Activated CD8-positive, alpha-beta memory T cell treated with anti-CD3 and anti-CD28 coated beads for 36 hours (primary cell): ENCODE data around the gene ANGPTL3. TPM values are rescaled to one million over a fixed set of nuclear protein-coding genes. Genes with fewer than 3 reads are reported as not detected.
"Not testable (repeated sequence)": the region's sequence is repeated elsewhere in the genome, so short reads cannot be mapped to it uniquely, and the experiment has no call there.

ENCODE experiments used
- CTCF ChIA-PET: fragments of 350-600 bp; sonication (Branson Sonifier 250); formaldehyde crosslinking; loops from one replicate; lab custom pipeline; 2021; ENCODE audit warnings: antibody characterized with exemption; lab: Charles Lee
- POLR2A ChIA-PET: fragments of 350-600 bp; sonication (Branson Sonifier 250); formaldehyde crosslinking; loops from one replicate; lab custom pipeline; 2021; ENCODE audit warnings: antibody characterized with exemption; lab: Charles Lee
- total RNA-seq, 2 experiments: library from RNA; stranded (reverse); gene quantifications; one replicate each; pipeline ENCODE4 v1.2.3, GENCODE V29; 2021

ANGPTL3 gene, protein sequence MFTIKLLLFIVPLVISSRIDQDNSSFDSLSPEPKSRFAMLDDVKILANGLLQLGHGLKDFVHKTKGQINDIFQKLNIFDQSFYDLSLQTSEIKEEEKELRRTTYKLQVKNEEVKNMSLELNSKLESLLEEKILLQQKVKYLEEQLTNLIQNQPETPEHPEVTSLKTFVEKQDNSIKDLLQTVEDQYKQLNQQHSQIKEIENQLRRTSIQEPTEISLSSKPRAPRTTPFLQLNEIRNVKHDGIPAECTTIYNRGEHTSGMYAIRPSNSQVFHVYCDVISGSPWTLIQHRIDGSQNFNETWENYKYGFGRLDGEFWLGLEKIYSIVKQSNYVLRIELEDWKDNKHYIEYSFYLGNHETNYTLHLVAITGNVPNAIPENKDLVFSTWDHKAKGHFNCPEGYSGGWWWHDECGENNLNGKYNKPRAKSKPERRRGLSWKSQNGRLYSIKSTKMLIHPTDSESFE
- not detected for total RNA-seq

DNA sequence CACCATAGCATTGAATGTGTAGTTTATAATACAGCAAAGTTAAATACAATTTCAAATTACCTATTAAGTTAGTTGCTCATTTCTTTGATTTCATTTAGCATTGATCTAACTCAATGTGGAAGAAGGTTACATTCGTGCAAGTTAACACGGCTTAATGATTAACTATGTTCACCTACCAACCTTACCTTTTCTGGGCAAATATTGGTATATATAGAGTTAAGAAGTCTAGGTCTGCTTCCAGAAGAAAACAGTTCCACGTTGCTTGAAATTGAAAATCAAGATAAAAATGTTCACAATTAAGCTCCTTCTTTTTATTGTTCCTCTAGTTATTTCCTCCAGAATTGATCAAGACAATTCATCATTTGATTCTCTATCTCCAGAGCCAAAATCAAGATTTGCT, at the start of gene ANGPTL3:
Gene ANGPTL3, plus strand, starts transcription at position 240 of the 400 bp plus-strand sequence. Its CDS starts 47 bp downstream, at position 287.
- POLR2A ChIA-PET = no interaction called here
- CTCF ChIA-PET = no interaction called here

DNA sequence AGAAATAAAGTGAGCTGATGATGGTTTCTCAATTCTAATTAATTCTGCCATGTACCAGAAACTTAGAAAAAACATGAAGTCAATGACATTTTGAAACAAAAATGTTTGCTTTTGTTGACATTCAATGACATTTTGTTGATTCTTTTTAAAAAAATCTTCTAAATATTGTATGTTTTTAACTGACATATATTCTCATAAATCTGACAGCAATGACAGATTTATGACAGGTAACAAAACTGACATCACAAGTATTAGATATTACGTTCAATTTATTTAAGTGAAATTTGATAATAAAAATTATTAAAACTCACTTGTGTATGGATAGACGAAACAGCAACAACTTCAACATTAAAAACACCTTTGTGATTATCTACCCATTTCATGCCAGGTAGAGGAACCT, 36.0 kb upstream of the ANGPTL3 start:
- POLR2A ChIA-PET = no interaction called here
- CTCF ChIA-PET = no interaction called here

DNA sequence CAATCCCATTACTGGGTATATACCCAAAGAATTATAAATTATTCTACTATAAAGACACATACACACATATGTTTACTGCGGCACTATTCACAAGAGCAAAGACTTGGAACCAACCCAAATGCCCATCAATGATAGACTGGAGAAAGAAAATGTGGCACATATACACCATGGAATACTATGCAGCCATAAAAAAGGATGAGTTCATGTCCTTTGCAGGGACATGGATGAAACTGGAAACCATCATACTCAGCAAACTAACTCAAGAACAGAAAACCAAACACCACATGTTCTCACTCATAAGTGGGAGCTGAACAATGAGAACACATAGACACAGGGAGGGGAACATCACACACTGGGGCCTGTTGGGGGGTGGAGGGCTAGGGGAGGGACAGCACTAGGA, 30.1 kb upstream of the ANGPTL3 start:
- POLR2A ChIA-PET, CTCF ChIA-PET: not testable (repeated sequence)

DNA sequence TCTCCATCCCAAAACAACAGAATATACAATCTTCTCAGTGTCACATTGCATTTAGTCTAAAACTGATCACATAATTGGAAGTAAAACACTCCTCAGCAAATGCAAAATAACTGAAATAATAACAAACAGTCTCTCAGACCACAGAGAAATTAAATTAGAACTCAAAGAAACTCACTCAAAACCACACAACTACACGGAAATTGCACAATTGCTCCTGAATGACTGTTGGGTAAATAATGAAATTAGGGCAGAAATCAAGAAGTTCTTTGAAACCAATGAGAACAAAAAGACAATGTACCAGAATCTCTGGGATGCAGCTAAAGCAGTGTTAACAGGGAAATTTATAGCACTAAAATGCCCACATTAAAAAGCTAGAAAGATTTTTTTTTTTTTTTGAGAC, 29.4 kb upstream of the ANGPTL3 start:
- POLR2A ChIA-PET, CTCF ChIA-PET: not testable (repeated sequence)

DNA sequence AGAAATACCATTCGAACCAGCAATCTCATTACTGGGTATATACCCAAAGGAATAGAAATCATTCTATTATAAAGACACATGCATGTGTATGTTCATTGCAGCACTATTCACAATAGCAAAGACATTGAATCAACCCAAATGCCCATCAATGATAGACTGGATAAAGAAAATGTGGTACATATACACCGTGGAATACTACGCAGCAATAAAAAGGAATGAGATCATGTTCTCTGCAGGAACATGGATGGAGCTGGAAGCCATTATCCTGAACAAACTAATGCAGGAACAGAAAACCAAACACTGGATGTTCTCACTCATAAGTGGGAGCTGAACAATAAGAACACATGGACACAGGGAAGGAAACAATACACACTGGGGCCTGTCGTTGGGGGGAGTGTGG, 25.8 kb upstream of the ANGPTL3 start:
- POLR2A ChIA-PET, CTCF ChIA-PET: not testable (repeated sequence)

DNA sequence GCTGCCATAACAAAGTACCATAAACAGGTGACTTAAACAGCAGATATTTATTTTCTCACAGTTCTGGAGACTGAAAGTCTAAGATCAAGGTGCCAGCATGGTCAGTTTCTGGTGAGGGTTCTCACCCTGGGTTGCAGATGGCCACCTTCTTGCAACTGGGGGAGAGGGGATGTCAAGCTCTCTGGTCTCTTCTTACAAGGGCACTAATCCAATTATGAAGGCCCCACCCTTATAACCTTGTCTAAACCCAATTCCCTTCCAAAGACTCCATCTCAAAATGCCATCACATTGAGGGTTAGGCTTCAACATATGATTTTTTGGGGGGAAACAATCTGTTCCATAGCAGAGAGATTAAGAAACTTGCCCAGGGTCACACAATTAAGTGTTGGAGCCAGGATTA, 24.8 kb upstream of the ANGPTL3 start:
- ChIA-PET CTCF (no interaction called here), POLR2A (no interaction called here)

DNA sequence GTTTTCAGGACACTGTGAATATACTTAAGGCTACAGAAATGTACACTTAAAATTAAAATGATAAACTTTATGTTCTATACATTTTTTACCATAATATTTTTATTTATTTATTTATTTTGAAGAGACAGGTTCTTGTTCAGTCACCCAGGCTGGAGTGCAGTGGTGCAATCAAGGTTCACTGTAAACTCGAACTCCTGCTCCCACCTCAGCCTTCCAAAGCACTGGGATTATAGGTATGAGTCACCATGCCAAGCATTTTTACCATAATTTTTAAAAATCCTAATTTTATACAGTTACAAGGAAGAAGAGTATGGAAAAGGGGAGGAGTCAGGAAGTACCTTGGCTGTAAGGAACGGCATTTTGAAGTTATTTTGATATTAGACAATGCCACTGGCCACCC, 23.6 kb upstream of the ANGPTL3 start:
- ChIA-PET POLR2A (no interaction called here), CTCF (no interaction called here)

DNA sequence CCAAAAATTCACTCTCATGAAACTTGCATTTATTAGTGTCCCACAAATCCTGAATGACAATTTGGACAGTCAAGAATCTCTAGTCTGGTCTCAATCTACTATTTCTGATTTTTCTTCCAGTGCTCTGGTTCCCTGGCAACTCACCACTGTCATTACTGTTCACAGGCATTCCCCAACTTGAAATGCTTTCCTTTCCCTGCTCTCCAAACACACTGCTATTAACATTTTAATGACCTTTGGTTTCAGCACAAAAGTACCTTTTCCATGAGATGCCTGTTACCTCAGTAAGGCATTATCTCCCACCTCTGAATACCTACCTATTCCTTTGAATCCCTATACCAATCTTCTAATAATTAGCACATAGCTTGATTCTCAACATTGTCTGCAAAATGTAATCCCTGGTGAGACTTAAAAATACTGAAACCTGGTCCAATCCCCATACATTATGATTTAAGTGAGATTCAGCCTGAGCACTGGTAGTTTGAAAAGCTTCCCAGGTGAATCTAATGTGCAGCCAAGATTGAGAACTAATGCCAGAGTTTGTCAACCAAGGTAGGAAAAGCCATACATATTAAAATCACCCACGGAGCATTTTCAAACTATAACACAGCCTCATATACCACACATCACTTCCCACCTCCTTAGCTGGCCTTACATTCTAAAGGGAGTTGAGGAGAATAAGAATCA, 11.7 kb upstream of the ANGPTL3 start:
- POLR2A ChIA-PET = no interaction called here
- CTCF ChIA-PET = no interaction called here

DNA sequence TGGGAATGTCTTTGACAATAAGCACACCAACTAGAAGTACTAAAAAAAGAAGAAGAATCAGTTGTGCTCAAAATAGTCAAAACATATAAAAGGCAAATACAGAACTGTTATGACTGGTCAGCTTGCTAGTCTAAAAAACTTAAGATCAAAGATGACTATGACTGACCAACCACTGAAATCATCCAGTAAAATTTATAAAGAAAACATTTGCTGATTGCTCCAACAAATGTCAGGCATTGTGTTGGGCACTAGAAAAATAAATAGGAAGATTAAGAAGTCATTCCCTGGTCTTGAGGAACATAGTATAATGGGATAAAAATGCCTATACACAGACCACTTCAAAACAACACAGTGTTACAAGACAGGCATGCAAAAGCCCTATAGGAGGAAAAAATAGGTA, 9.3 kb upstream of the ANGPTL3 start:
- POLR2A ChIA-PET = no interaction called here
- CTCF ChIA-PET = no interaction called here

DNA sequence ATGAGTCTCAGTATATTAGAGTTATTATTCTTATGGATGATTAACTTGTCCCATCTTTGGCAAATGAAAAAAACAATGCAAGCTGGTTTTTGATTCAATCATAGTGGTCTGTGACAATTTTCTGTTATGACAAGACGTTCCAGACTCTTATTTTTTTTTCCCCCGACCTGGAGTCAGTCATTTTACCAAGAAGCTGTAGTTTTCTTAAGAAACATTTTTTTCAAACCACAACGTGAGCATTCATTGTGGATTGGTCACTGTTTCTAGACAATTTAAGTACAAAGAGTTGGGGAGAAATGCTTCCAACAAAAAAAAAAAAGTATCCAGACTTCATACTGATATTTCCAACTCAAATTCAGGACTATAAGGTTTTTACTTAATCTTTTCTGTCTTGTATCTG, 8.0 kb upstream of the ANGPTL3 start:
- POLR2A ChIA-PET = interaction anchor here (0.7 kb wide), 1 partner anchor 293 kb away, joined by 4 read pairs; no protein-coding TSS in a partner anchor
- CTCF ChIA-PET = no interaction called here

DNA sequence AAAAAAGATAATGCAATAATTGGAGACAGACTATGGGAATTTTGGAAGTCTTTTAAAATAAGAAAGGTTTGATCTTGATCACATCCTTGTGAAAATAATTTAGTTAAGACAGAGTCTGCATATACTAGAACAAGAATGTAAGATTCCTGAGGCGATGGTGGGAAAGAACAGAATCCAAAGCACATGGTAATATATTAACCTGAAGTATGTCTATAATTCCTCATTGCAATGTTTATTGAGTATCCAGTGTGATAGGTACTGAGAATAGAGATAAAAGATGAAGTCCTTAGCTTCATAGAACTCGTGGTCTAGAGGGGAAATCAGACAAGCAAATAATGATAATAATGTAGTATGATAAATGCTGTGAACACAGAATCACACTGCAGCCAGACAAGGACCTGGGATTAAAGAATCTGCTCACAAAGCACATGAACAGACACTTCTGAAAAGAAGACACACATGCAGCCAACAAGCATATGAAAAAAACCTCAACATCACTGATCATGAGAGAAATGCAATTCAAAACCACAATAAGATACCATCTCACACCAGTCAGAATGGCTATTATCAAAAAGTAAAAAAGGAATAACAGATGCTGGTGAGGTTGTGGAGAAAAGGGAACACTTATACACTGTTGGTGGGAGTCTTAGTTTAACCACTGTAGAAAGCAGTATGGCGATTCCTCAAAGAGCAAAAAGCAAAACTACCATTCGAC, 6.9 kb upstream of the ANGPTL3 start:
- CTCF ChIA-PET = no interaction called here
- POLR2A ChIA-PET = no interaction called here

DNA sequence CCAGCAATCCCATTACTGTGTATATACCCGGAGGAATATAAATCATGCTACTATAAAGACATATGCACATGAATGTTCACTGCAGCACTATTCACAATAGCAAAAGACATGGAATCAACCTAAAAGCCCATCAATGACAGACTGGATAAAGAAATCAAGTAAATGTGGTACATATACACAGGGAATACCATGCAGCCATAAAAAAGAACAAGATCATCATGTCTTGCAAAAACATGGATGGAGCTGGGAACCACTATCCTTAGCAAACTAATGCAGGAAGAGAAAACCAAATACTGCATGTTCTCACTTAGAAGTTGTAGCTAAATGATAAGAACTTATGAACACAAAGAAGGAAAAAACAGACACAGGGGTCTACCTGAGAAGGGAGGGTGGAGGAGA, 6.4 kb upstream of the ANGPTL3 start:
- ChIA-PET CTCF (no interaction called here), POLR2A (no interaction called here)

DNA sequence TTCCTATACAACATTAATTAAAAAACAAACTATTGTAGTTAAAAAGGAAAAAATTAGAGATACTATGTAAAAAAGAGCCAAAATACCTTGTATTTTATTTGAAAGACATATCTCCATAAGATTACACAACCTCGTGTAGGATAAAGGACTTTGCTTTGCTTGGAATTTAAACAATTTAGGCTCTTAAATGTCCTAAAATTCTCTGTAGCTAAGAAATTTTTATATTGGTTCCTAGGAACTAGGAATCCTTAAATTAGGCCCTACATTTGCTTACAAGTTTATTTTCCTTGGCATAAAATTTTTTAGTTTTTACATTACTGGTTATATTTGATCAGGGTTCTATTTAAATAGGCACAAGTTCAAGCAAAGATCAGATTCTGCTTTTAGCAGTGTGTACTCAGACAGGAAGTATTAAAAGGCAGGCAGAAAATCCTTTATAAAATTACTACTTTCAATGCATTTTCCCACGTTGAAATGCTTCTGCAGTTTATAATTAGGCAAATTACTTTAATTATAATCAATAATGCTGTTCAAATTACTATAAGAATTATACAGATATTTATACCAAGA, 3.4 kb upstream of the ANGPTL3 start:
- POLR2A ChIA-PET = interaction anchor here (1.0 kb wide), 1 partner anchor 93 kb away, joined by 8 read pairs; no protein-coding TSS in a partner anchor

DNA sequence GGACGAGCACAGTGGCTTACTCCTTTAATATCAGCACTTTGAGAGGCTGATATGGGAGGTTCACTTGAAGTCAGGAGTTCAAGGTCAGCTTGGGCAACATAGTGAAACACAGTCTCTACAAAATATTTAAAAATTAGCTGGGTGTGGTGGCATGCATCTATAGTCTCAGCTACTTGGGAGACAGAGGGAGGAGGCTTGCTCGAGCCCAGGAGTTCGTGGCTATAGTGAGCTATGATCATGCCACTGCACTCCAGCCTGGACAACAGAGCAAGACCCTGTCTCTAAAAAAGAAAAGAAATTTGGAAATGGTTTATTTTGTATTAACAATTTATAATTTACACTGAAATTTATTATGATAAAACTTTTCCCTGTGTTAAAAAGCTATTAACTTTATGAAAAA, 1.7 kb upstream of the ANGPTL3 start:
- POLR2A ChIA-PET = interaction anchor here (0.5 kb wide), 1 partner anchor 111 kb away, joined by 3 read pairs; no protein-coding TSS in a partner anchor
- CTCF ChIA-PET = no interaction called here

More for the DNA sequence above, 3.4 kb upstream of the ANGPTL3 start:
- CTCF ChIA-PET = no interaction called here

DNA sequence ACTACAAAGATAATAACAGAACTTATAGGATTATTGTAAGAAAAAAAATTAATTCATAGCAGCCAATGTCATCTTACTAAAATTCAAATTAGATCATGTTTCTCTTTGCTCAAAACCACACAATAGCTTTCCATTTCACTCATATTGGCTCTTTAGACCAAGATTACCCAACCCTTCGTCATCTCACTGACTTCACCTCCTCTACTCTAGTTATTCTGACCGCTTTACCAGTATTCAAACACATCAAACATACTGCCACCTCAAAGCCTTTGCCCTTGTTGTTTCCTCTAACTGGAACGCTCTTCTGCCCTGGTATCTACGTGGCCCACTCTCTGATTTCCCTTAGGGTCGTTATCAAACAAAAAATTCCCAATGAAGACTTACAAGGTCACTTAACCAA, 1.7 kb downstream of the ANGPTL3 start:
- POLR2A ChIA-PET = no interaction called here
- CTCF ChIA-PET = no interaction called here

DNA sequence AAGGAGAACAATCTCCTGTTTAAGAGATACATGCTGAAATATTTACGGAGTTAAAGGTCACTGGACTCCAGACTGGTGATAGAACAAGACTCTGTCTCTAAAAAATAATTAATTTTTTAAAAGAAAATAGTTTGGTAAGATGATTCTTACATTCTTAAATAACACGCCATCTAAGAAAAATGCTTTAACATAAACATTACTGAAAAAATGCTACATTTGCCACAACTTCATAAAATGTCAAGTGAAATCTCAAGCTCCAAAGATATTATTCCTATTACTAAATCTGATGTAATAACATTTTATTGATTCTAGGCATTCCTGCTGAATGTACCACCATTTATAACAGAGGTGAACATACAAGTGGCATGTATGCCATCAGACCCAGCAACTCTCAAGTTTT, 4.1 kb downstream of the ANGPTL3 start:
- CTCF ChIA-PET = no interaction called here
- POLR2A ChIA-PET = no interaction called here

DNA sequence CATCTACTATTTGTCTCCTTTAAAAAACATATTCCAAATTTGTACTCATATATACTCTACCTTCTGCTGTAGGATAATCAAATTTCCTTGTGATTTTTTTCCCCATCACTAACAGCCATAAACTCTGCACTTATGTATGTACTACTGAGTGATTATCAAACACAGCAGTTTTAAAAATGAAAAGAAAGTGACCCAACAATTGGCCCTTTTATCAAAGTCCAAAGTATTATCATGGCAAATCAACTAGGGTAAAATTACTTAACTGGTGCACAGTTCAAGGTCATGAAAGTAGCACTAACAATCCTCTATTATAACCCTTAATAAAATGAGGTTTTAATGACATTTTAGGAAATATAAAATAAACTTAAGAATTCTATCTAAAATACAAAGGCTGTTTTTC, 11.6 kb downstream of the ANGPTL3 start:
- CTCF ChIA-PET = no interaction called here

DNA sequence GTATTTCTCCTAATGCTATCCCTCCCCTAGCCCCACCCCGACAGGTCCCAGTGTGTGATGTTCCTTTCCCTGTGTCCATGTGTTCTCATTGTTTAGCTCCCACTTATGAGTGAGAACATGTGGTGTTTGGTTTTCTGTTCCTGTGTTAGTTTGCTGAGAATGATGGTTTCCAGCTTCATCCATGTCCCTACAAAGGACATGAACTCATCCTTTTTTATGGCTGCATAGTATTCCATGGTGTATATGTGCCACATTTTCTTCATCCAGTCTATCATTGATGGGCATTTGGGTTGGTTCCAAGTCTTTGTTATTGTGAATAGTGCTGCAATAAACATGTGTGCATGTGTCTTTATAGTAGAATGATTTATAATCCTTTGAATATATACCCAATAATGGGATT, 13.3 kb downstream of the ANGPTL3 start:
- POLR2A ChIA-PET, CTCF ChIA-PET: not testable (repeated sequence)

More for the DNA sequence above, 11.6 kb downstream of the ANGPTL3 start:
- POLR2A ChIA-PET = no interaction called here

DNA sequence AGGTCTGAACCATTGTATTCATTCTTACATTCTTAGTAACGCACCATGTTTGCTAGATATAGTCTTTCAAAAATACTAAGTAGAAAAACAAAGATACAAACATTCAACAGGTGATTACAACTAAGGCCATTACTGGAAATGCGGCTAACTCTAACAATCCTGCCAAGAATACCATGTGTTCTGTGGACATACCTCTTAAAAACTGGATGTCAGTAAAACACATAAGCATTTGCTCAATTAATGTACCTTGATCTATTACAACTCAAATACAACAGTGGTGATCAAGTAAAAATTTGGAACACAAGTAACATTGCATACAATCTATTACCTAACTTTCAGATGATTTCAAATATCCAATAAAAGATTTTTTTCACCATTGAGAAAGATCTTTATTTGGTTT, 15.4 kb downstream of the ANGPTL3 start:
- POLR2A ChIA-PET = no interaction called here
- CTCF ChIA-PET = no interaction called here

DNA sequence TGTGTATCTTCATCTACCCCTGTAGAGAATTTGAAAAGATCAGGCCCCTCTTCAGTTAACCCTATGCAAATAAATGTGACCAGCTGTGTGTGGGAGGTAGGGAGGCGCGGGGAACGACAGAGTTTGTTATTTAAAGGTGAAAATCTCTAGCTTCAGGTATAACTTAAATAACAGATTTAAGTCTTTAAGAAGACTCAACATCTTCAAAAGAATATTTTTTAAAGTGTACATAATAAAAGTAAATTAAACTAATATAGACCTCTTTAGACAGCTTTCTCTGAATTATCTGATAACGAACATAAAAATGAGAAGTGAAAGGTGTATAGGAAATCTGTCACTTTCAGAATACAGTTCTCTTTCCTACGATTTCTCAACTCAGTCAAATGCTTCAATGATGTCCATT, 16.0 kb downstream of the ANGPTL3 start:
- ChIA-PET POLR2A (no interaction called here), CTCF (no interaction called here)
